NAMALWA (cell line): ENCODE measurements around the gene EFCAB12.
"Not testable (repeated sequence)": the region's sequence is repeated elsewhere in the genome, so short reads cannot be mapped to it uniquely, and the experiment has no call there.

Source experiments
- DNase-seq: peaks from one replicate; pipeline ENCODE4 v3.0.0-alpha.2; 2015; ENCODE audit warnings: low spot score

The EFCAB12 gene

DNA sequence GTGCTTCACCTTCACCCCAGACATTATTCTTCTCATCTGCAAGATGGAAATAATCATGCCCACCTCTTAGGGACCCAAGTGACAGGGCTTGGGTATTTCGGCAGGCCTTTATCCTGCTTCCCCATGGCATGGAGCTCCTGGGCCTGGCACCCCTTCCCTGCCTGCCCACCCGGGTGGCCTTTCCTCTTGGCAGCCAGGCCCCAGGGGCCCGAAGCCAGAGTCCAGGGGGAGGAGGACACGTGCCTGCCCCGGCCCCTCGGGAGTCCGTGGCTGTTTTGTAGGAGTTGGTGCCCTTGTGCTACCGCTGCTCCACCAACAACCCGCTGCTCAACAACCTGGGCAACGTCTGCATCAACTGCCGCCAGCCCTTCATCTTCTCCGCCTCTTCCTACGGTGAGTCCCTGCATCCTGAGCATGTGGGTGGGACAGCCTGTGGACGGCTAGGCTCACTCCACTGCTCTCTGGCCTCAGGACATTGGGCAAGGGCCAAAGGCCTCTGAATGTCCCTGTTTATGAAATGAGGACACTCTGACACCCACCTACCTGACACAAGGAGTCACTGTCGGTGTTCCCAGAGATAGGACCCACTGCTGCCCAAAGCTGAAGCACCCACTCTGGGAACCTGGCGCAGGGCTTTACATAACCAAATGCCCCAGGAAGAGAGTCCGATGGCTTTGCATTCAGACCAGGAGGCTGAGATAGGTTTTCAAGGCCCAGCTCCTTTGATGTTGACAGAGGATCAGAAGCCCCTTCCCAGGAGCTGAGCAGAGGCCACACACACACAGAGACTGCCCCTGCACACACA, 34.5 kb downstream of the EFCAB12 start:
- DNase-seq, result not testable (repeated sequence)

DNA sequence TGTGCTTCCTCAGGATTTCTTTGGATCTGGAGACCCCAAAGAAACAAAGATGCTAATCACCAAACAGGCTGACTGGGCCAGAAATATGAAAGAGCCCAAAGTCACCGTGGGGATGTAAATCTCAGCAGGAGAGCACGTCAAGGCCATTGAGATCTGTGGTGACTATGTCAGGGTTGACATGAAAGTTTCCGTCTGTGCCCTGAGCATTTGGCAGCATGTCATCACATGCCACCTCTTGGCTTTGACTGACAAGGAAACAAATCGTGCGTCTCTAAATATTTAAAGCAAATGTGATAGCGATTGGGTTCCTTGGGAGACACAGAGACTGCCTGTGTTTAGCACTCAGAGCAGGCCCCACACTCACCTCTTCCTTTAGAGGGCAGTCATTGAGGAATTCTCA, 35.2 kb downstream of the EFCAB12 start:
- DNase-seq, result no peak

- DNase-seq, result not testable (repeated sequence)
Measured at GRCh38 chr3:129392106-129392887, 36.1 kb downstream of the EFCAB12 start.

- DNase-seq, result not testable (repeated sequence)
Measured at GRCh38 chr3:129391583-129391982, 36.9 kb downstream of the EFCAB12 start.

- DNase-seq, result no peak
Measured at GRCh38 chr3:129389572-129389937, 38.9 kb downstream of the EFCAB12 start.

DNA sequence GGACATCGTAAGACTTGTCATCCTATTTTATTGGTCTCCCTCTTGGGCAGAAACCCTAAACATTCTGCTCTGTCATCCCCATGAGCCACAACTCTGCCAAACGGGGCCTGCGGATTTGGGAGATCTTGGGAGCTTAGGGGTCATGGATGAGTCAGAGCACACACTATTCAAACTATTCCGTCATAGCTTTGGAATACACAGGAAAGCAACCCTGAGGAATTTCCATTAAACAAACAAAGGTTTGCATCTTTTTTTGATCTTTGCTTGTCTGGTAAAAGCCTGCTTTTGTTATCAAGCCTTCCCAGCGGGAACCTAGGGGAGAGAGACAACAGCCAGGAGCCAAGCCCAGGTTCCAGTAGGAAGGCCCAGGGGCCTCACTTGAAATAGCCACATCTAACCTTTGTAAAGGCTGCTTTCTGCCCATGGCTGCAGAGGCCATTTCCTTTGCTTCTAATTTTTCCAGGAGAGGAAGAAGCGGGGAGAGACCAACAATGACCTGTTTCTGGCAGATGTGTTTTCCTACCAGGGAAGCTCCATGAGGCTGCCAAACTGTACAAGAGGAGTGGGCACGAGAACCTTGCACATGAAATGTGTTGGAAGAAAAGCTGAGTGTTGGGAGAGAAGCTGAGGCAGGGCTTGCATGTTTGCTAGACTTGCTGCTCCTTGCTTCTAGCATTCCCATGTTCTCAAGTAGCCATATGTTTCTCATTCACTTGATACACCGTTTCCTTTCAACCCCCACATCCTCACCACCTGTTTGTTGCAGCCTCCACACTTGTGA, 39.5 kb downstream of the EFCAB12 start:
- DNase-seq, result not testable (repeated sequence)

- DNase-seq, result no peak
Measured at GRCh38 chr3:129387487-129387886, 40.9 kb downstream of the EFCAB12 start.

DNA sequence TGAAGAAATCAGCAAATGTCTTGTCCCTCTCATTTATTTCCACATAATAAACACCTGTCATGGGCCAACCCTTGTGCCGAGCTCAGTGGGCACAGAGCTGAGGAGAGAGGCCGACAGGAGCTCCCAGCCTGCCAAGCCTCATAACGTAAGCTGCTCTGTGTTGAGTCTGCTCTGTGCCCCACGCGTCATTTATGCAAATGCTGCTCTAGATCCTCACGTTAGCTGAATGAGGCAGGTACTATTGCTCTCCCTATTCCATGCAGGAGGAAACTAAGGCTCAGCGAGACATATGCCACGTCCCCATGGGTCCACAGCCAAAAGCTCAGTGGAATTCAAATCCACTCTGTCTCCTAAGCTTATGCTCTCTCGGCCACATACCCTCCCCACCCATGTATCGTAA, 41.5 kb downstream of the EFCAB12 start:
- no peak for DNase-seq

DNA sequence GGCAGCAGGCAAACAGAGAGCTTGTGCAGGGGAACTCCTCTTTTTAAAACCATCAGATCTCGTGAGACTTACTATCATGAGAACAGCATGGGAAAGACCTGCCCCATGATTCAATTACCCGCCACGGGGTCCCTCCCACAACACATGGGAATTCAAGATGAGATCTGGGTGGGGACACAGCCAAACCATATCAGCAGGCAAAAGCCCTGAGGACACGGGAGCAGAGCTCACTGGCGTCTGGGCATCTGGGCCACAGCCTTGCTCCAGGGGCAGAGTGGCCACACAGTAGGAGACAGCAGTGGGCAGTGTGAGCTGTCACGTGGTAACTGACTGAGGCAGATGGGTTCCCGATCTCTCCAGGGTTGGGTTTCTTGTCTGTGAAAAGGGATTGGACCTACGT, 42.9 kb downstream of the EFCAB12 start:
- not testable (repeated sequence) for DNase-seq

GRCh38 chr3:129384594-129385323, 43.7 kb downstream of the EFCAB12 start:
- peak; percentile 35 for DNase-seq

GRCh38 chr3:129384103-129384502, 44.3 kb downstream of the EFCAB12 start:
- not testable (repeated sequence) for DNase-seq

GRCh38 chr3:129383292-129383860, 45.1 kb downstream of the EFCAB12 start:
- peak; percentile 88 for DNase-seq

GRCh38 chr3:129382366-129382765, 46.1 kb downstream of the EFCAB12 start:
- DNase-seq, result no peak

DNA sequence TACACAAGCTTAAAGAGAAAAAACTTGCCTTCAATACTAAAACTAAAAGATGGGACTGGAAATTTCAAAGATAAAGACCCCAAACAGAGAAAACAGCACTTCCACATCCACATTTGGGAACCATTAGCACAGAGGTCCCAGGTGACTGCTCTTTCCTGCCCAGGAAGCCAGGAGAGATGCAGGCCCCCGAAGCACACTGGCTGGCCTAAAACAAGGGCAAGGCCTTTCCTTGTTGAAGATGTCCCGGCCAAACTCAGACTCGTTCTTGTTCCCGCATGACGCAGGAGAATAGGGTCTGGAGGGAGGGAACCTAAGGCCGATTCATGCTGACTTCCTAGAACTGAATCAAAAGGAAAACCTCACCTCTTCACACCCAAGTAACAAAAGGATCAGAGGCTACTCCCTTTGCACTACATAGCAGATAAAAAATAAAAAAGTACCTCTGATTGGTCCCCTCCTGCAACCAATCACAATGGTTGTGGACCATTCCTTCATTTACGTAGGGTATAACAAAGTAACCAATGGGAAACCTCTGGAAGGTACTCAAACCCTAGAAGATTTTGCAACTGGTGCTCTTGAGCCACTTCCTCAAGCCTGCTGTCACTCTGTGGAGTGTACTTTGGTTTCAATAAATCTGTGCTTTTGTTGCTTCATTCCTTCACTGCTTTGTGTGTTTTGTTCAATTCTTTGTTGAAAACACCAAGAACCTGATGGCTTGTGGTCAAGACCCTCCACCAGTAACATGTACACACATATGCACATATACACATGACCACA, 48.7 kb downstream of the EFCAB12 start:
- peak; percentile 2 for DNase-seq

GRCh38 chr3:129378949-129379348, 49.5 kb downstream of the EFCAB12 start:
- peak; percentile 0 for DNase-seq

DNA sequence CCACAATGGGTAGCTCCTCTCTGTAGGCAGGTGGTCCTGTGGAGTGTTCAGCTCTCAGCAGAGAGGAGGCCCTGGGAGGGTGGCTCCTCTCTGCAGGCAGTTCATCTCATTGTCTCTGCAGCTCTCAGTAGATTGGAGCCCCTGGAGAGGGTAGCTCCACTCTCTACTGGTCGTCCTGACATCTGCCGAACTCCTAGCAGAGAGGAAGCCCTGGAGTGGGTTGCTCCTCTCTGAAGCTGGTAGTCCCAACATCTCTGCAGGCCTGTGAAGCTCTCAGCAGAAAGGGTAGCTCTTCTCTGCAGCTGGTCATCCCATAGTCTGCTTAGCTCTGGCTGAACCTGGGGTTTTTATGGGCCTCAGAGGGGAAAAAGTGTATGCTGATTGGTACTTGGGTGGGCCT, 50.8 kb downstream of the EFCAB12 start:
- no peak for DNase-seq

GRCh38 chr3:129375099-129375498, 53.3 kb downstream of the EFCAB12 start:
- DNase-seq, result no peak

DNA sequence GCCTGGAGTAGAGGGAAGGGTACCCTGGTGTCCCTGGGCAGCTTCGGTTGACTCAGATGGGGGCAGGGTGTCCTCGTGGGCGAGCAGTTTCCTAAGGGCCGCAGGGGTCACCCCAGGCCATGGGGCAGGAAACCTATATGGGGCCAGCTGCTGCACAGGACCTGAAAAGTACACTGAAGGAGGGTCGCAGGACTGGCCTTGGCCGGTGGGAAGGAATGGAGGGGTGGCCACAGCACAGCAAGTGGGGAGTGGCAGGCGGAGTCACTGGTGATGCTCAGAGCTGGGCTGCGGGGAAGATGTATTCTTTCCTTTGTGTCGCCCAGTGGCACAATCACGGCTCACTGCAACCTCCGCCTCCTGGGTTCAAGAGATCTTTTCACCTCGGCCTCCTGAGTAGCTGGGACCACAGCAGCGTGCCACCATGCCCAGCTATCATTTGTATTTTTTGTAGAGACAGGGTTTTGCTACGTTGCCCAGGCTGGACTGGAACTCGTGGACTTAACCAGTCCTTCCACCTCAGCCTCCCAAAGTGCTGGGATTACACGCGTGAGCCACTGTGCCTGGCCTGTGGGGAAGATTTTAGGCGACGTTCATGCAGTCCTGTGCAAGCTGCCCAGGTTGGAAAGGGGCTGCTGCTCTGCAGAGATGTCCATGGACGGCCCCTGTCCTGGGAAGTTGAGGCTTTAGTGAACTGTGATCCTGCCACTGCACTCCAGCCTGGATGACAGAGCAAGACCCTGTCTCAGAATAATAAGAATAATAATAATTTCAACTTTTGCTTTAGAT, 57.2 kb downstream of the EFCAB12 start:
- DNase-seq, result no peak

DNA sequence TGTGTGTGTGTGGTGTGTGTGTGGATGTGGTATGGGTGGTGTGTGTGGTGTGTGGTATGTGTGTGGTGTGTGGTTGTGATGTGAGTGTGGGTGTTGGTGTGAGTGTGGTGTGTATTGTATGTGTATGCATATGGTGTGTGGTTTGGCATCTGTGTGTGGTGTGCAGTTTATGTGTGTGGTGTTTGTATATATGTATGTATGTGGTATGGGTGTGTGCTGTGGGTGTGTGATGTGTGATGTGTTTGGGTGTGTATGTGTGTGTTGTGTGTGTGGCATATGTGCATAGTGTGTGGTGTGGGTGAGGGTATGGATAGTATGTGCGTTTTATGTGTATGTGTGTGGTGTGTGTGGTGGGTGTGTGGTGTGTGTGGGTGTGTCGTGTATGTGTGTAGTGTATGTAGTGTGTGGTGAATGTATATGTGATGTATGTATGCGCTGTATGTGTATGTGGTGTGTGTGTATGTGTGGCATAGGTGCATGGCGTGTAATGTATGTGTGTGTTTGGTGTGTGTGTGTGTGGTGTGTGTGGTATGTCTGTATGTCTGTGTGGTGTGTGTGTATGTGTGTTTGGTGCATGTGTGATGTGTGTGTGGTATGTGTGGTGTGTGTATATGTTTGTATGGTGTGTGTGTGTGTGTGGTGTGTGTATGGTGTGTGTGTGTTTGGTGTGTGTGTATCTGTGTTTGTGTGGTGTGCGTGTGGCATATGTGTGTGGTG, 58.0 kb downstream of the EFCAB12 start:
- DNase-seq, result no peak
